HepG2 (cell line): ENCODE data around the gene P2RX2. TPM values are rescaled to one million over a fixed set of nuclear protein-coding genes. Genes with fewer than 3 reads are reported as not detected.

ENCODE experiments used
- ATAC-seq: fragments of 200-7000 bp; cut with Tn5 transposase; 3 replicates; pipeline ENCODE4 v1.9.1; 2020; ENCODE audit warnings: mild to moderate bottlenecking, moderate library complexity
- BruUV-seq: library from RNA; stranded (reverse); fragments of 400-500 nt; replicated peaks from 2 replicates; lab custom pipeline; 2021; lab: Mats Ljungman, UMichigan
- CTCF ChIA-PET: fragments of 300-600 bp; formaldehyde crosslinking; extraction: SDS; loops from one replicate; lab custom pipeline; 2021; ENCODE audit warnings: low total read pairs, inconsistent platforms, low intra/inter-chr PET ratio; lab: Yijun Ruan, JAX
- POLR2A ChIA-PET: fragments of 350-600 bp; sonication (Branson Sonifier 250); formaldehyde crosslinking; loops from one replicate; lab custom pipeline; 2020; ENCODE audit warnings: antibody characterized with exemption, inconsistent platforms; lab: Yijun Ruan, JAX
- DNase-seq: peaks from one replicate; pipeline ENCODE4 v3.0.0-alpha.2; 2015; ENCODE audit warnings: low spot score
- FAIRE-seq: peaks from 3 replicates; lab custom pipeline; 2011; peaks lifted over from hg19 to GRCh38; lab: Jason Lieb, UNC
- H2AFZ ChIP-seq: one replicate; pipeline ENCODE4 v1.6.1; 2011; ENCODE audit warnings: low read length, inconsistent platforms
- H3K27ac ChIP-seq: fragments of 300-600 bp; 3 replicates; pipeline ENCODE4 v1.8.0; 2011; ENCODE audit warnings: mixed run types, mild to moderate bottlenecking, mixed read lengths, low read length, inconsistent platforms; ENCODE audit not compliant: insufficient read depth; ENCODE audit errors: extremely low read length
- H3K27me3 ChIP-seq, 2 experiments: fragments of 200-600 bp in 1 of 2; 2 replicates in 1 of 2; 3 replicates in 1 of 2; pipeline versions ENCODE4 v1.6.0 to v1.8.0; 2011; ENCODE audit warnings: low read length in 2 of 2, mild to moderate bottlenecking in 2 of 2, moderate library complexity in 2 of 2, inconsistent platforms in 1 of 2; ENCODE audit not compliant: insufficient read depth in 2 of 2, control insufficient read depth in 1 of 2
- H3K36me3 ChIP-seq, 2 experiments: fragments of 200-600 bp in 1 of 2; replicated peaks in 1 of 2; 2 replicates in 1 of 2; 3 replicates in 1 of 2; pipeline versions ENCODE4 v1.5.1 to v1.8.0; 2011; ENCODE audit warnings: low read length in 2 of 2, inconsistent platforms in 1 of 2; ENCODE audit not compliant: insufficient read depth in 2 of 2, control insufficient read depth in 1 of 2
- H3K4me1 ChIP-seq: 2 replicates; pipeline ENCODE4 v1.5.1; 2012; ENCODE audit warnings: low read length, inconsistent platforms; ENCODE audit not compliant: insufficient read depth
- H3K4me2 ChIP-seq: 2 replicates; pipeline ENCODE4 v1.6.0; 2011; ENCODE audit warnings: low read depth, low read length, inconsistent platforms
- H3K4me3 ChIP-seq, 3 experiments: fragments of 200-600 bp in 1 of 3; sonication (generic), shearing (Covaris generic) in 1 of 3; replicated peaks in 1 of 3; 2 replicates each; pipeline ENCODE4 v1.5.1; 2011 to 2016; ENCODE audit warnings: low read length in 3 of 3, inconsistent platforms in 2 of 3, low read depth in 2 of 3, mild to moderate bottlenecking in 2 of 3, control low read depth in 1 of 3, mixed read lengths in 1 of 3; ENCODE audit not compliant: insufficient read depth in 1 of 3
- H3K79me2 ChIP-seq: one replicate; pipeline ENCODE4 v1.6.1; 2011; ENCODE audit warnings: low read length, inconsistent platforms; ENCODE audit not compliant: insufficient read depth
- H3K9ac ChIP-seq: 2 replicates; pipeline ENCODE4 v1.6.0; 2011; ENCODE audit warnings: mild to moderate bottlenecking, low read depth, low read length, inconsistent platforms; ENCODE audit not compliant: insufficient read depth
- H3K9me3 ChIP-seq: 2 replicates; pipeline ENCODE4 v1.5.1; 2012; ENCODE audit warnings: mild to moderate bottlenecking, low read length
- H4K20me1 ChIP-seq: 2 replicates; pipeline ENCODE4 v1.6.0; 2011; ENCODE audit warnings: inconsistent platforms, mild to moderate bottlenecking, low read length, moderate library complexity; ENCODE audit not compliant: insufficient read depth
- CEBPZ ChIP-seq: IDR thresholded peaks from 2 replicates; pipeline ENCODE4 v1.6.1; 2012; ENCODE audit warnings: low read length, improper control_type of control experiment
- FIP1L1 ChIP-seq: fragments of 200-400 bp; formaldehyde crosslinking; IDR thresholded peaks from 2 replicates; pipeline ENCODE4 v1.6.1; 2018; ENCODE audit warnings: low read depth, mild to moderate bottlenecking, low read length, moderate library complexity, borderline replicate concordance; ENCODE audit not compliant: insufficient read depth
- GLMP ChIP-seq: sonication (generic); formaldehyde crosslinking; IDR thresholded peaks from 2 replicates; pipeline ENCODE4 v1.9.0; 2021; ENCODE audit warnings: missing genetic modification reagents, mild to moderate bottlenecking, borderline replicate concordance
- HMGA1 ChIP-seq: sonication (generic); formaldehyde crosslinking; conservative IDR thresholded peaks from 2 replicates; pipeline ENCODE4 v1.4.0; 2020; ENCODE audit warnings: missing genetic modification reagents
- HOXA3 ChIP-seq: sonication (generic); formaldehyde crosslinking; IDR thresholded peaks from 2 replicates; pipeline ENCODE4 v1.5.0; 2020; ENCODE audit warnings: missing genetic modification reagents
- JUN ChIP-seq: sonication (generic); formaldehyde crosslinking; IDR thresholded peaks from 2 replicates; pipeline ENCODE4 v1.4.0; 2020; ENCODE audit warnings: mild to moderate bottlenecking, missing genetic modification reagents
- MAFF ChIP-seq: IDR thresholded peaks from 2 replicates; pipeline ENCODE4 v1.6.1; 2011; ENCODE audit warnings: low read depth, low read length, improper control_type of control experiment
- MEF2D ChIP-seq: sonication (generic); formaldehyde crosslinking; IDR thresholded peaks from 2 replicates; pipeline ENCODE4 v1.5.1; 2020; ENCODE audit warnings: mild to moderate bottlenecking, missing genetic modification reagents
- MIER2 ChIP-seq: IDR thresholded peaks from 2 replicates; pipeline ENCODE4 v1.6.1; 2016; ENCODE audit warnings: missing biosample characterization, missing genetic modification reagents
- PITX1 ChIP-seq: sonication (generic); formaldehyde crosslinking; IDR thresholded peaks from 2 replicates; pipeline ENCODE4 v1.5.1; 2020; ENCODE audit warnings: mild to moderate bottlenecking, missing genetic modification reagents
- TAF15 ChIP-seq: fragments of 200-400 bp; formaldehyde crosslinking; IDR thresholded peaks from one replicate; pipeline ENCODE4 v1.6.1; 2018; ENCODE audit warnings: mild to moderate bottlenecking, low read depth, low read length; ENCODE audit not compliant: poor library complexity, severe bottlenecking
- TCF12 ChIP-seq, 2 experiments: fragments of 450-650 bp in 1 of 2; sonication (generic) in 1 of 2; formaldehyde crosslinking in 1 of 2; IDR thresholded peaks; 2 replicates each; pipeline versions ENCODE4 v1.6.1 to v1.8.0; 2017 to 2022; ENCODE audit warnings: antibody characterized with exemption in 1 of 2, mild to moderate bottlenecking in 1 of 2, missing genetic modification reagents in 1 of 2, moderate library complexity in 1 of 2
- XBP1 ChIP-seq: sonication (generic); formaldehyde crosslinking; IDR thresholded peaks from 2 replicates; pipeline ENCODE4 v1.5.0; 2020; ENCODE audit warnings: missing genetic modification reagents
- ZNF276 ChIP-seq: sonication (generic); formaldehyde crosslinking; IDR thresholded peaks from 2 replicates; pipeline ENCODE4 v1.4.0; 2020; ENCODE audit warnings: mild to moderate bottlenecking, low read depth, missing genetic modification reagents
- ZNF367 ChIP-seq: sonication (generic); formaldehyde crosslinking; IDR thresholded peaks from 2 replicates; pipeline ENCODE4 v1.4.0; 2020; ENCODE audit warnings: missing genetic modification reagents, borderline replicate concordance
- ZNF746 ChIP-seq: sonication (generic); formaldehyde crosslinking; IDR thresholded peaks from 2 replicates; pipeline ENCODE4 v1.8.0; 2022; ENCODE audit warnings: mild to moderate bottlenecking, missing genetic modification reagents
- WGBS: methylation state at CpG from one replicate; pipeline ENCODE4 v1.1.6; 2017; ENCODE audit warnings: low lambda C conversion rate; 5-methylcytosine and 5-hydroxymethylcytosine counted together
- in situ Hi-C: cut with HindIII; loops from 2 replicates; pipeline ENCODE4 v1.10.0; 2017; ENCODE audit warnings: low pct_unique_long_range_greater_than_20kb; ENCODE audit not compliant: extremely low pct_ligation_motif_present
- intact Hi-C: fragments of 100-400 bp; cut with micrococcal nuclease; formaldehyde crosslinking; loops from one replicate; pipeline ENCODE4 v1.10.0; 2022; ENCODE audit not compliant: unreplicated experiment
- polyA plus RNA-seq, 8 experiments: library from polyadenylated mRNA; depleted of rRNA in 3 of 8; stranded (reverse) in 7 of 8; unstranded in 1 of 8; fragments of >200 nt; fragmentation: Illumina TruSeq in 4 of 8; extraction: Trizol in 4 of 8; gene quantifications; 2 replicates each; pipeline versions ENCODE4 v1.2.1 to v1.2.3, GENCODE V29; 2011 to 2016; ENCODE audit warnings: low read depth in 4 of 8, missing spikeins in 1 of 8, mixed read lengths in 1 of 8; ENCODE audit not compliant: insufficient read depth in 1 of 8
- total RNA-seq, 5 experiments: library from RNA; depleted of rRNA; stranded (reverse); fragments of >200 nt; fragmentation: Illumina TruSeq; extraction: Trizol; gene quantifications; 2 replicates each; pipeline ENCODE4 v1.2.3, GENCODE V29; 2016; ENCODE audit warnings: low read depth in 1 of 5

P2RX2 gene
- total and polyA plus RNA-seq, 2 of the 13 experiments (the other 11 are each of a cell fraction or from before 2014, with no cell fraction given): not detected

GRCh38 chr12:132661972-132662371 is 43.4 kb downstream of the P2RX2 start:
- Histone ChIP-seq H3K27me3 (no peaks in the 10 kb centered on the region), H3K4me2 (no peak overlapping the region), H3K27ac (no peak overlapping the region), H3K9me3 (no peaks in the 10 kb centered on the region), H3K36me3 (peaks cover 43 to 94% of the 10 kb centered on the region in 2 experiments), H3K79me2 (no peaks in the 10 kb centered on the region), H4K20me1 (no peaks in the 10 kb centered on the region), H3K4me3 (no peak overlapping the region), H2AFZ (no peak overlapping the region), H3K4me1 (no peaks in the 10 kb centered on the region), H3K9ac (no peak overlapping the region)
- intact Hi-C loops: no loop called here
- 88% methylated on average over 5 of the region's 5 CpGs for WGBS
- BruUV-seq: no TSS peak
- no peak for ATAC-seq
- TF ChIP-seq ZNF276 (no peak), ZNF367 (CRISPR knock-in tag) (no peak), XBP1 (CRISPR knock-in tag) (no peak), JUN (CRISPR knock-in tag) (no peak), HMGA1 (no peak), MEF2D (CRISPR knock-in tag) (no peak), CEBPZ (no peak), FIP1L1 (no peak), TAF15 (no peak), GLMP (CRISPR knock-in tag) (no peak), MAFF (no peak), HOXA3 (CRISPR knock-in tag) (no peak), PITX1 (no peak), ZNF746 (no peak), MIER2 (CRISPR knock-in tag) (no peak), TCF12 (IDR thresholded peaks at IDR 0.05) (no peak), TCF12 (CRISPR knock-in tag; IDR thresholded peaks at IDR 0.05) (no peak)
- CTCF ChIA-PET: no interaction called here
- FAIRE-seq: no peak
- DNase-seq: no peak
- POLR2A ChIA-PET: no interaction called here
- in situ Hi-C loops: no loop called here
